Mammary epithelial cell (primary cell): Measurements from ENCODE around the gene FAM221A.

Experiments
- EZH2 ChIP-seq: IDR thresholded peaks from 2 replicates; pipeline ENCODE4 v1.6.1; 2012; ENCODE audit warnings: low read length, inconsistent platforms, borderline replicate concordance
- TF ChIP-seq, protein P1 (sequence below), 2 donors: IDR thresholded peaks in 1 of 2; conservative IDR thresholded peaks in 1 of 2; 2 replicates each; pipeline ENCODE4 v1.5.1; 2011 to 2012; ENCODE audit warnings: inconsistent platforms in 2 of 2, low read length in 2 of 2, mild to moderate bottlenecking in 2 of 2, control low read depth in 1 of 2, low read depth in 1 of 2; ENCODE audit not compliant: insufficient read depth in 1 of 2; ENCODE audit errors: extremely low read depth in 1 of 2

DNA sequence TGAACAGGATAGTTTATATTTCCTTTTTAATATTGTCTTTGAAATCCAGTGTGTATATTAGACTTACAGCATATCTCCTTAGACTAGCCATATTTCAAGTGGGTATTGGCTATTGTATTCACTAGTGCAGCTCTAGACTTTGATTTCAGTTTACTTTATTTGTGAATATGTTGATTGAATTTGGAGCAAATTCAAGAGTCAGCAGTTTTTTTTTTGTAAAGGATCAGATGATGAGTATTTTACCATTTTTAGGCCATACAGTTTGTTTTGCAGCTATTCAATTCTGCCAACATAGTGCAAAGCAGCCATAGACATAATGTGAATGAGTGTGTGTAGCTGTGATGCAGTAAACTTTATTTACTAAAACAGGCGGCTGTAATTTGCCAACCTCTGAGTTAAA, 34.6 kb downstream of the FAM221A start:
- TF ChIP-seq, protein P1, sequence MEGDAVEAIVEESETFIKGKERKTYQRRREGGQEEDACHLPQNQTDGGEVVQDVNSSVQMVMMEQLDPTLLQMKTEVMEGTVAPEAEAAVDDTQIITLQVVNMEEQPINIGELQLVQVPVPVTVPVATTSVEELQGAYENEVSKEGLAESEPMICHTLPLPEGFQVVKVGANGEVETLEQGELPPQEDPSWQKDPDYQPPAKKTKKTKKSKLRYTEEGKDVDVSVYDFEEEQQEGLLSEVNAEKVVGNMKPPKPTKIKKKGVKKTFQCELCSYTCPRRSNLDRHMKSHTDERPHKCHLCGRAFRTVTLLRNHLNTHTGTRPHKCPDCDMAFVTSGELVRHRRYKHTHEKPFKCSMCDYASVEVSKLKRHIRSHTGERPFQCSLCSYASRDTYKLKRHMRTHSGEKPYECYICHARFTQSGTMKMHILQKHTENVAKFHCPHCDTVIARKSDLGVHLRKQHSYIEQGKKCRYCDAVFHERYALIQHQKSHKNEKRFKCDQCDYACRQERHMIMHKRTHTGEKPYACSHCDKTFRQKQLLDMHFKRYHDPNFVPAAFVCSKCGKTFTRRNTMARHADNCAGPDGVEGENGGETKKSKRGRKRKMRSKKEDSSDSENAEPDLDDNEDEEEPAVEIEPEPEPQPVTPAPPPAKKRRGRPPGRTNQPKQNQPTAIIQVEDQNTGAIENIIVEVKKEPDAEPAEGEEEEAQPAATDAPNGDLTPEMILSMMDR (conservative IDR thresholded peaks at IDR 0.05 in 1 of 2, IDR thresholded peaks at IDR 0.05 in 1 of 2; ENCODE audit: extremely low read depth in 1 of 2, insufficient read depth in 1 of 2, low read depth in 1 of 2, low read length in 2 of 2), result no peak
- TF ChIP-seq EZH2, result no peak
